NOMO-1 (cell line): Measurements from ENCODE around the gene DHX58.
"Not testable (repeated sequence)": the region's sequence is repeated elsewhere in the genome, so short reads cannot be mapped to it uniquely, and the experiment has no call there.

Experiments used
- DNase-seq, 2 experiments: peaks; one replicate each; lab custom pipeline; 2025; ENCODE audit not compliant: unreplicated experiment in 2 of 2; lab: John Stamatoyannopoulos, UW

The DHX58 gene

DNA sequence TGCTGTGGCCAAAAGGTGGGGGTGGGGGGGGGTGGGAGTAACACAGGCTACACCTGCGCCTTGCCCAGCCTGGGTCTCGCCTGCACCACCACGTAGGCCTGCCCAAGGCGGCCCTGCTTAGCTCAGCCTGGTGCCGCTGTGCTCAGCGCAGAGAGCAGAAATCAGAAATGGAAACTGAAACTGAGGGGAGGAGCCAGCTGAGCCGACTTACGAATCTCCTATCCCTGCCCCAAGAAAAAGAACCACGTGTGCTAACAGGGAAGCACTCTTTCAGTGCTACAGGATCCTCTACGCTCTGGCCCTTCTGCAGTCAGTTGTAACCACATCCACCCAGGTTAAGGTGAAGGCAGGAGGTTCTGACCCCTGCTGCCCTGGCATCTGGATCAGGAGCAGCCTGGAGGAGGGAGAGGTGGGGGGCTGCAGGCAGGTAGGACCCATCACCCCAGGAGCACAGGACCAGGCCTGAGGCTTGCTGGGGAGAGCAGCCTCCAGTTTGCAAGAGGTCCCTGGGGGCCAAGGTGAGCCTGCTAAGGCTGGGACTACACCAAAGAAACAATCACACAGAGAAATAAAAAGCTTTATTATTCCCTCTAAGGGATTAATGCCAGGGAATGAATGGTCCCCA is at the start of gene DHX58:
Gene DHX58 (minus strand): TSS at position 163 of the 625 bp plus-strand sequence. CDS start 822 bp downstream, outside the sequence.
- DNase-seq = peak; percentile 91 to 94

DNA sequence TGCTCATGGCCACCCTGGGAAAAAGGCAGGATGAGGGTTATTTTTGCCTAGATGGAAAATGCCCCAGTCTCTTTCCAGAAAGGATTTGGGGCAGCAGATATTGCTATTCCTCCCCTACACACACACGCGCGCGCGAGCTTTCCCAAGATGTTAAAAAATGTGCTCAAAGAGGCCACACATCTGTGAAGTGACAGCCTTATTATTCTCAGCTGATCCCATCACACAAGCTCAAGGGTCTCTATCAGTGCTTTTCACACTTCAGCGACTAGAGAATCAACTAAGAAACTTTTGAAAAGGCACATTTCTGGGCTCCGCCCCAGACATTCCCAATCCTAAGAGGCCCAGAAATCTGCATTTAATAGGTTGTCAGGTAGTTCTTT is 48.0 kb upstream of the DHX58 start:
- no peak for DNase-seq

DNA sequence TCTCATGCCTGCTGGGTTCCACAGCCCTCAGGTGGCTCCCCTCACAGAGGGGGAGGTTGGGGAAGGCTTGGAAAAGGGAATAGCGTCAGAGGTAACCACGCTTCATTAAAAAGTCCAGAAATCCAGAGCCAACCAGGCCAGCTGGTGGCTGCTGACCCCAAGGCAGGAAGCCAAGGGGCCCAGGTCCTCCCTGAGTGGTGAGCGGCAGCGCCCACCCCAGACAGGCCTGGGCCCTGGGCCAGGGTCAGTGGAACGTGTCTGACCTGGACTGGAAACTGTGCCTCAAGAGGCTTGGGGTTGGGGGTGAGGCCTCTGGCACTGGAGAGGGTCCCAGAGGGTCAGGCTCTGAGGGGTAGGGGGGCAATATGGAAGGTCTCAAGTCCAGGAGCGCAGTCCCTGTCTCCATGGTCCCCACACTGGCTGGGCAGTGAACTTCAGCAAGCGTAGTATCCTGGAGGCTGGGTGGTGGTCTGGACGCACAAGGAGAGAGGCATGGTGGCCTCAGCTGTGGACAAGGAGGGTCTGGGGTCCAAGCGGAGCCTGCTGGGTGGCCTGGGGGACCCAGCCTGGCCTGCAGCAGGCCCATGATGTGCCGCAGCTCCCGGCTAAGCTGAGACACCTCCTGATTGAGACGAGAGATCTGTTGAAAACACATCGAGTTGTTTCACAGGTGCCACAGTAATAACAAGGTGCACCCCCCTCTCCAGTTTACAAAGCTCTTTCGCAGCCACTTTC is 47.4 kb upstream of the DHX58 start:
- no peak for DNase-seq

DNA sequence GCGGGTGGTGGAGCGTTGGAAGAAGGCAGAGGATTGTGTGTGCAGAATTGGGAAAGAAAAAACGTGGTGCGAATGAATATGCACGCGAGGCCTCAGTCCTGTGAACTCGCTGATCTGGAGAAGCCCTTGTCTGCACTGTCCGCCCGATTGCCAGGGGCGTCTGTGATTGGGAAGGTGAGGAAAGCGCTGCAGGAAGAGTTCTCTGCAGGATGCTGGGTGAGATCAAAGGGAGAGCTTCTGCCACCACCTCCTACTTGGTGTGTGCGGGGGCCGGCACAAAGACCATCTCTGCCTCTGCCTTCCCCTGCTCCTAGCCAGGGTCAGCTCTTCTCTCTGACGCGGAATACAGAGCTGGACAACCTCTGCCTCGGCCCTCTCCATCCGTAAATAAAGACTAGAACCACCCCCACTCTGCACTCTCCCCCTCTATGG is 43.1 kb upstream of the DHX58 start:
- no peak for DNase-seq

DNA sequence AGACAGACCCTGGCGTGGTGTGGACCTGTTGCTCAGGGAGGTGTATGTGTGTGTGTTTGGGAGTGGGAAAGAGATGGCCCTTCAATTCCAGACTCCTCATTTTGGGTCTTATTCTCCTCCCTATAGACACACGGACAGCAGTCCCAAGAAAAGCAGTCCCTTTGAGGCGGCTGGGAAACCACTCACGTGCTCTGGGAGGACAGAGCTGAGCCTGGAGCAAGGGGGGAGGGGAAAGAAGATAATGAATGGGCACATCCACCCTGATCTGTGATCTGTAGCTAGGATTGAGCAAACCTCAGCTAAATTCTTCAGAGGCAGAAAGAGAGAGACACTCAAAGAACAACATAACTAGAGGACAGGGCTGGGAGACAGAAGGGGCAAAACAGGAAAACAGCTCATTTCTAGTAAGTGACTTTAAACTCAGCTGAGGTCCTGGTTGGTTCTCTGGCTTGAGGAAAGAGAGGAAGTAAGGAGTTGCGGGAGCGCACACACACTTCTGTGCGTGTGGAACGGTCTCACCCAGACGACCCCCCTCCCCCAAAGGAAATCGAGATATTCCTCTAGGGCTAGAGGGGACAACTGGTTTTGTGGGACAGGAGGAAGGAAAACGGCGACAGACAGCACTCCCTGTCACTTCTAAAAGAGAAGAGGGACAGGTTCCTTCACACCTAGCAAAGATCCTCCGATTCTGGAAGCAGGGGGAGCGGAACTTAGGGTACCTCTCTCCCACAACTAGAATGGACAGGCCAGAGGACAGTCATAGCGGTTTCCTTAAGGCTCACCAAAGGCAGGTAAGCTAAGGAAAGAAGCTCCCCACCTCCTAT is 41.6 kb upstream of the DHX58 start:
- DNase-seq = peak; percentile 13 to 25

DNA sequence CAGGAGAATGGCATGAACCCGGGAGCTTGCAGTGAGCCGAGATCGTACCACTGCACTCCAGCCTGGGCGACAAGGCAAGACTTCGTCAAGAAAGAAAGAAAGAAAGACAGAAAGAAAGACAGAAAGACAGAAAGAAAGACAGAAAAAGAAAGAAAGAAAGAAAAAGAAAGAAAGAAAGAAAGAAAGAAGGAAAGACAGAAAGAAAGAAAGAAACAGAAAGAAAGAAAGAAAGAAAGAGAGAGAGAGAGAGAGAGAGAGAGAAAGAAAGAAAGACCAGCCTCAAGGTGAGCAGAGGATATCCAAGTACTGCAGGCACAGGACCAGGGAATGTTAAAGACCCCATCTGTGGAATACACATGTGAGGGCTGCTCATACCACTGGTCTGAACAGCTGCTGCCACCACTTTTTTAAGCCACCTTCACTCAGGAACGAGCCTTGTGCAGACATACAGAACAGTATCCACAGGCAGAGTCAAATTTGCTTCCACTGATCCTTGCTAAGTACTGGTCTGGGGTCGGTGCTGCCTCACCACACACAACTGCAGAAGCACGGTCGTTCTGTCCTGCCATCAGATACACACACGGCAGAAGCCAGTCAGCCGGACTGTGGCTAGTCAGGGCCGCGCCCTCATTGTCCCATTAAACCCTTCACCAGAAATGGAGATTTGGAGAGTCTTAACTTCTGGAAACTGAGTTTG is 34.5 kb upstream of the DHX58 start:
- DNase-seq = no peak

DNA sequence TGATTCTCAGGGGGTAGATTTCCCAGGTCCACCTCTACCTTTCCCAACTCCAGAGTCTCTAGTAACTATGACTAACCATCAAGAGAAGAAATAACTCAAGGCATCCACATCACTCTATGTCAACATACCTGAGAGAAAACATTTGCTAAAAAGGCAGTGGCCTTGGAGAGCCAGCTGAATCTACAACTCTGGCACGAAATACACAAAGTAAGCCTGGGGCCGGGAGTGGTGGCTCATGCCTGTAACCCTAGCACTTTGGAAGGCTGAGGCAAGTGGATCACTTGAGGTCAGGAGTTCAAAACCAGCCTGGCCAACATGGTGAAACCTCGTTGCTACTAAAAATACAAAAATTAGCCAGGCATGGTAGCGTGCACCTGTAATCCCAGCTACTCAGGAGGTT is 30.6 kb upstream of the DHX58 start:
- DNase-seq = not testable (repeated sequence)

DNA sequence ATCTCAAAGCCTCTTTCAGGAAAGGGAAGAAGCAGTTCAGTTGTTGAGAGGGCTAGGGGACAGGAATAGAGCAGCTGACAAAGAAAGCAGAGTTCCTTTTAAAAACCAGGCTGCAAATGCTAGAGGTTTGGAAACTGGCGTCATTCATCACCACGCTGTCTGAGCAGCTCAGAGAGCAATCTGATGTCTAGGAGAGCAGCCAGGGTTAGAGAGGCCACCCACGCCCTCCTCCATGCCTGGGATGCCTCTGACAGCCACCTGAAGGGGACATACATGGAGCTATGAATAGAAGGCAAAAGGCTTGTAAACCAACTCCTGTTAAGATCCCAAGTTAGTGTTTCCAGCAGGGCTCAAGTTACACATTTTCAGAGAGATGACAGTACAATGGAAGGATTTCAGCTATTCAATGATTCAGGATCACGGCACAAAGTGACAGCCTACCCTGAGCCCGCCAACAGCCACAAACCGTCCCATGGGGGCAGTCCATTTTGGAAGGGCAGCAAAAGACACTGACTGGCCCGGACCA is 29.9 kb upstream of the DHX58 start:
- DNase-seq = no peak

DNA sequence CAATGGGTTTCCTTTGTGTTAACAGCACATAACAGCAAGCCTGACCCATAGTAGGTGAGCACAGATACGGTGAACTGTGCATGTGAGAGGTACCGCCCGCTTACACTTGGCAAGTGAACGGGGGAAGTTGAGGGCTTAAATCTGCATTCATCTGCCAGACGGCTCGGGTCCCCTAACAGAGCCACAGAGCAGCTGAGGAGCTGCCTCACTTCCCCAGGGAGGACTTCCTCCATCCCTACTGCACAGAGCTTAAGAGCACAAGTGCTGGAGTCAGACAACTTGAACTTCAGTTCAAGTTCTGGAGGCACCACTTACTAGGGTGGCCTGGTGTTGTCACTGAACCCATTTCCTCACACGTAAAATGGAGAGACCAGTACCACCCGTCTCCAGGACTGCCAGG is 28.9 kb upstream of the DHX58 start:
- no peak for DNase-seq

DNA sequence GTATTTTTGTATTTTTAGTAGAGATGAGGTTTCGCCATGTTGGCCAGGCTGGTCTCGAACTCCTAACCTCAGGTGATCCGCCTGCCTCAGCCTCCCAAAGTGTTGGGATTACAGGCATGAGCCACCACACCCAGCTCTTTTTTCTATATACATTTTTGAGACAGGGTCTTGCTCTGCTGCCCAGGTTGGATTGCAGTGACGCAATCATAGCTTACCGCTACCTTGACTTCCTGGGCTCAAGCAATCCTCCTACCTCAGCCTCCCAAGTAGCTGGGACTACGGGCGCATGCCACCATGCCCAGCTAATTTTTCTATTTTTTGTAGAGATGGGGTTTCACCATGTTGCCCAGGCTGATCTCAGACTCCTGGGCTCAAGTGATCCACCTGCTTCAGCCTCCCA is 28.2 kb upstream of the DHX58 start:
- not testable (repeated sequence) for DNase-seq

DNA sequence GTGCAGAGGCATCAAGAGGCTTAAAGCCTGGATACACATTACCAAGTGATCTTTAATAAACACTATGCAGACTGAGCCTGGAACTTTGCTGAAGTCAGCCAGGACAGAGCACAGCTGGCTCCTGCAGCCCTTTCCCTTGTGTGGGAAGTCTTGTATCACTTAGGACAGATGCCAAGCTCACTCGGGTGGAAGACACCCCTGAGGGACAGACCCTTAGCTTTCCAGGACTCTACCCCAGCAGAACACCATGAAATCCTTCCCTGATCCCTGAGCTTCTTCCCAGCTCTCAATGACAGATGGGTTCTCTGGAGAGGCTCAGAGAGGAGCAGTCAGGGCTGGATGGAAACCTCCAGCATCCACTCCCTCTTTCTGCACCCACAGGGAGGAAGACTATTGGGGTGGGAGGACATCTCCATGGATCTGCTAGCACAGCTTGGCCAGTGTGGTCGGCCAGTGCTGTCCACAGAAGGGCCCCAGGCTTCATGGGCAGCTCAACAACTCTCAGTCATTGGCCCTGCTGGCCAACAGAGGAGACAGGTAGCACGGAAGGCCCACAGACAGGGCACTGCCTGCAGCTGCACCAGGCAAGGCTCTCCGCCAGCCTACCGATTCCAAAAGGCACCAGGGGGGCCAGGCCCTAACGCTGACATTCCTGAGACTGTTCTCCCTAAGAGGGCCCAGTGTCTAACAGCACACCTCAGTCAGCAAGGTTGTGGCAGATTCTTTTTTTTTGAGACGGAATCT is 26.4 kb upstream of the DHX58 start:
- DNase-seq = no peak

DNA sequence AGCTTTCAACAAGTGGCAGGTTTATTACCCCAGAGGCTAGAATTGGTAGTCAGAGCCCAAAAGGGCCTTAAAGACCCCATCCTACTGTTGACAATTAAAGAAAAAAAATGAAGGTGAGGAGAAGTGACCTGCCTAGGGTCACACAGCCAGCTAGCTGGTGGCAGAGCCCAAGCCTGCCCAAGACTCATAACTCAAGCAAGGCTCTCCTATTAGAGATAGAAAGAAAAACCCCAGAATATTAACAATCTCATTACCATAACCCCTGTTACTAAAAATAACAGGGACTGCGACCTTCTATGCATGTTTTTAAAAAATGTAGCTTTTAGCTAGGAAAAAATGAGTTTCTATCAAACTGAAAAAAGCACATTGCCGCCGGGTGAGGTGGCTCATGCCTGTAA is 24.1 kb upstream of the DHX58 start:
- no peak for DNase-seq

DNA sequence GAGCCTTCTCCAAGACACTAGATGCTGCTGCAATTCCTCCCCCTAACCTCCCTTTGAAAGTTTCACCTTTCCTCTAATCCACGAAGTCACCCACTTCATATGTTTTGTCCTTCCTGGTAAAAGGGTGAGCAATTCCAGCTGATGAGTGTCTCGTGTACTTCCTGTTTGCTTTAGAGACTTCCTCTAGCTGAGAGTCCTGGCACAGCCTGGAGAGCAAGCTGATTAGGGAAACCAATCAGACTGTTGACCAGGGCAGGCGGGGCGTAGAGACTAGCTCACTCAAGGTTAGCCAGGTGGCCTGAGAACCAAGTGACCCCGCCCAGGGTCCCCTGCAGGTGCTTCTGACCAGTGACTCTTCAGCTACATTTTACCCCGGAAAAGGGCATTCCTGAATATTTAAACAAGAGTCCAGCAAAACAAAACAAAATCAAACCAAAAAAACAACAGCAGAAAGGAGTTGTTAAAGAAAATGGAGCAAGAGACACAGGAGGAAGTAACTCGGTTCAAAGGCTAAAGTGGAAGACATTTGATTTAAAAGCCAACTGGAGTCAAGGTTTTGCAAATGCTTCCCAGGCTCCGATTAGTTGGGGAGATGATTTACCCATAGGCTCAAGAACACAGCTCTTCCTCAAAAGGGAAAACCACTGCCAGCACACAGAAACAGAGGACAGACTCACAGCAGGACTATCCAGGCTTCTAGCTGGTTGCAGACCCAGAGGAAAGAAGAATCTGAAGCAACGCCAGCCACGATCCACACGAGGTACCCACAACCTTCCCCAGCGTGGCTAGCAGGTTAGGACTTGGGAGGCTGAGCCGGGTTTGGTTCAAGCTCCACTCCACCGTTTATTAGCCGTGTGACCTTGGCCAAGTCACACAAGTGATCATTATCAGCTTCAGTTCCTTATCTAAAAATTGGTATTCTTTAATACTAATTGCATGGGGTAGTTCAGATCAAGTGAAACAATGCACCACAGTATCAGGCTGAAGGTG is 23.4 kb upstream of the DHX58 start:
- DNase-seq = peak; percentile 26 to 65

DNA sequence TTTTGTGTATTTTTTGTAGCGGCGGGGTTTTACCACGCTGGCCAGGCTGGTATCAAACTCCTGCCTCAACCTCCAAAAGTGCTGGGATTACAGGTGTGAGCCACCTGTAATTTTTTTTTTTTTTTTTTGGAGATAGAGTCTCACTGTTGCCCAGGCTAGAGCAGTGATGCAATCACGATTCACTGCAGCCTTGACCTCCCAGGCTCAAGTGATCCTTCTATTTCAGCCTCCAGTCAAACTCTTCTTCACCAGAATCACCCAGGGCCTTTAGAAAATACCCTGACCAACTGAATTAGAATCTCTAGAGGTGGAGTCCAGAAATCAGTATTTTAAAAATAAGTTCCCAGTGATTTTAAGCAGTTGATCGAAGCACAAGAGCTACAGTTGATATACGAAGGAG is 22.6 kb upstream of the DHX58 start:
- DNase-seq = no peak

DNA sequence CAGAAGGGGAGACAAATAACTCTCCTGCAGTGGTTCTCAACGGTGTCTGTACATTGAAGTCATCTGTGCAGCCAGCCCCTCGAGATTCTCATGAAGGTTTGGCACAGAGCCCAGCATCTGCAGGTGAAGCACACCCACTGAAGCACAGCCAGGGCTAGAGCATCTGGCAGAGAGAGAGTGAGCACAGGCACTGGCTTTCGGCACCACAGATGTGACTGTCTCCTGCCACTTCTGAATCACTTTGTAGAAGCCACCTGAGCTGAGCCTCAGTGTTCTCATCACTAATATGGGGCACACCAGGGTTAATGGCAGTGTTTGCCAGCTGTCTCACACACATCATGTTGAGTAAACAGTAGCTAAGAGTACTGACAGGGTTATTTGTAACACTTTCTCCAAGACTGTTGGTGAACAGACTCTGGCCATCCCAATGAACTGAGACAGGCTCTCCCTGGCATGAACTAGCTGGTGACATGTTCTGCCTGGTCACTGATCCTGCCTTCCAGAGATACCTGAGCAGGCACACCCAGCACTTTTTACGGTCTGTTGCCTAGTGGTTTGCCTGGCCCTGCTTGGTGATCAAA is 21.0 kb upstream of the DHX58 start:
- no peak for DNase-seq

DNA sequence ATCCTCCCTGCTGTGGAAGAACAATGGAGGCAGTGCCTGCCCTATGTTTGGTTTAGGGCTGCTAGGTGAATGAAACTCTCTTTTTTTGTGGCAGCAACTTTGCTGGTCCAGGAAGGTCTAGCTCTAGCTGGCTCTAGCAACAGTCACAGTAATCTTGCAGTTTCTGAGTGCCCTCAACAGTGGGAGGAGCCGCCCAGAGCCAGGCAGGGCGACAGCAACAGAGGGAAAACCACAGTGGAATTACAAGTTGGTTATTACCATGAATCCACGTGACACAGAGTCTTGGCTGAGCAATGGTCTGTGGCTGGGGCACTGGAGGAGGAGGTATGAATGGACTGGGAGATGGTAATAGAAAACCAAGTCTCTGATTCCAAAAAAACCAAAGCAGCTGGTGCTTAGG is 20.4 kb upstream of the DHX58 start:
- DNase-seq = peak; percentile 51 to 60

DNA sequence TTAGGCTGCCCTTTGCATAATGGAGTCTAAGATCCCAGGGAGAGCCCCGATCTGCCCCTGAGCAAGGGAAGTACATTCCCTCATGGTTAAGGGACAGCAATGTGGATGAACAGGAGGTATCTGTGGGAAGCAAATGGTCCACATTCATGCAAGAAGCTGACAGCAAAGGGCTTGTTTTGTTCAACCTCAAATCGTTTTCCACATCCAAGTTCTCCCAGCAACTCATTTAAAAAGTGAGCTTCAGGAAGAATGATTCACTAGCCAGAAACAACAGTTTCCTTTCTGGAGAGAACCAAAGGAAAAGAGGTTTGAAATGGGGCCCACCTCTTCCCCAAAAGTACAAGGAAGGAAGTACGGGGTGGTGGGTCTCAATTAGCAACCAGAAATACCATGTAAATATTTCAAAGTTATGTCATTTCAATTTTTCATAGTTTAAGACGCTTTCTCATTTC is 19.5 kb upstream of the DHX58 start:
- peak in 1 of 2 experiments; percentile 11 for DNase-seq

DNA sequence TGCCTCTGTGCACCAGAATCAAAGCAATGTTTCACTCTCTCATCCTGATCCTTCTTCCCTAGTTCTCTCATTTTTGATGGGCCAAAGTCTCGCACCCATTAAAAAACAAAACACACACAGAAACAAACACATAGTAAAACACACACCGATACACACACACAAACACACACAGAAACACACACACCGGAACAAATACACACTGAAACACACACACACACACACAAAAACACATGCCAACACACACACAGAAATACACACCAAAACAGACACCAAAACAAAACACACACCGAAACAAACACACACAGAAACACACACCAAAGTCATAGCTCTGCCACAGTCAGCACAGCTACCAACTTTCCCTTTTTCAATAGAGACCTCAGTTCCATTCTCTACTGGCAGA is 18.7 kb upstream of the DHX58 start:
- DNase-seq = no peak
